Upper lobe of left lung (tissue), 4 donors: ENCODE results near the gene ACTR2.

Experiments
- EP300 ChIP-seq, 4 donors: sonication (generic); formaldehyde crosslinking; IDR thresholded peaks; one replicate each; pipeline ENCODE4 v1.5.1; 2017; ENCODE audit warnings: antibody characterized with exemption in 4 of 4, control low read depth in 2 of 4
- POLR2A ChIP-seq, 4 donors: fragments of 450-650 bp; IDR thresholded peaks; one replicate each; pipeline ENCODE4 v1.5.1; 2016 to 2017; ENCODE audit warnings: antibody characterized with exemption in 4 of 4, mild to moderate bottlenecking in 2 of 4
- POLR2AphosphoS5 ChIP-seq, 2 donors: sonication (generic); formaldehyde crosslinking; IDR thresholded peaks; one replicate each; pipeline ENCODE4 v1.5.1; 2017; ENCODE audit warnings: antibody characterized with exemption in 2 of 2
- TF ChIP-seq, protein P1 (sequence below), 6 experiments: fragments of 450-650 bp in 4 of 6; fragments of 200-600 bp in 2 of 6; sonication (generic) in 2 of 6; IDR thresholded peaks; one replicate each; pipeline ENCODE4 v1.5.1; 2016 to 2019; ENCODE audit warnings: antibody characterized with exemption in 6 of 6

- TF ChIP-seq, protein P1, sequence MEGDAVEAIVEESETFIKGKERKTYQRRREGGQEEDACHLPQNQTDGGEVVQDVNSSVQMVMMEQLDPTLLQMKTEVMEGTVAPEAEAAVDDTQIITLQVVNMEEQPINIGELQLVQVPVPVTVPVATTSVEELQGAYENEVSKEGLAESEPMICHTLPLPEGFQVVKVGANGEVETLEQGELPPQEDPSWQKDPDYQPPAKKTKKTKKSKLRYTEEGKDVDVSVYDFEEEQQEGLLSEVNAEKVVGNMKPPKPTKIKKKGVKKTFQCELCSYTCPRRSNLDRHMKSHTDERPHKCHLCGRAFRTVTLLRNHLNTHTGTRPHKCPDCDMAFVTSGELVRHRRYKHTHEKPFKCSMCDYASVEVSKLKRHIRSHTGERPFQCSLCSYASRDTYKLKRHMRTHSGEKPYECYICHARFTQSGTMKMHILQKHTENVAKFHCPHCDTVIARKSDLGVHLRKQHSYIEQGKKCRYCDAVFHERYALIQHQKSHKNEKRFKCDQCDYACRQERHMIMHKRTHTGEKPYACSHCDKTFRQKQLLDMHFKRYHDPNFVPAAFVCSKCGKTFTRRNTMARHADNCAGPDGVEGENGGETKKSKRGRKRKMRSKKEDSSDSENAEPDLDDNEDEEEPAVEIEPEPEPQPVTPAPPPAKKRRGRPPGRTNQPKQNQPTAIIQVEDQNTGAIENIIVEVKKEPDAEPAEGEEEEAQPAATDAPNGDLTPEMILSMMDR (IDR thresholded peaks at IDR 0.05), result no peak
- no peak for TF ChIP-seq EP300 (IDR thresholded peaks at IDR 0.05)
- TF ChIP-seq POLR2A (IDR thresholded peaks at IDR 0.05), result no peak
- TF ChIP-seq POLR2AphosphoS5 (IDR thresholded peaks at IDR 0.05), result no peak
These were observed 84.0 kb downstream of the ACTR2 start for GRCh38 chr2:65311596-65311995.
